Body of pancreas (tissue), 4 donors: ENCODE measurements around the gene DPYD. TPM values are rescaled to one million over a fixed set of nuclear protein-coding genes. Genes with fewer than 3 reads are reported as not detected.

ENCODE experiments used
- ATAC-seq: fragments of 150-250 bp; one replicate; pipeline ENCODE4 v1.9.1; 2016
- DNase-seq, 4 donors: peaks; one replicate each; pipeline ENCODE4 v3.0.0-alpha.2; 2019
- H3K27ac ChIP-seq, 4 donors: fragments of 200-600 bp; sonication (generic); 1 replicate in 3 of 4; 2 replicates in 1 of 4; pipeline versions ENCODE4 v1.5.1 to v1.6.1; 2016 to 2019; ENCODE audit warnings: mild to moderate bottlenecking in 1 of 4, mixed read lengths in 1 of 4, moderate library complexity in 1 of 4
- H3K27me3 ChIP-seq, 2 donors: fragments of 200-600 bp; sonication (generic); one replicate each; pipeline ENCODE4 v1.6.0; 2016; ENCODE audit warnings: mild to moderate bottlenecking in 1 of 2
- H3K36me3 ChIP-seq, 2 donors: fragments of 200-600 bp; sonication (generic); replicated peaks in 1 of 2; 2 replicates each; pipeline ENCODE4 v1.5.1; 2016; ENCODE audit warnings: low read depth in 2 of 2; ENCODE audit not compliant: insufficient read depth in 1 of 2
- H3K4me1 ChIP-seq: fragments of 200-600 bp; sonication (generic); one replicate; pipeline ENCODE4 v1.6.0; 2016
- H3K4me3 ChIP-seq, 2 donors: fragments of 200-600 bp; sonication (generic); 1 replicate in 1 of 2; 2 replicates in 1 of 2; pipeline ENCODE4 v1.5.1; 2016 to 2019
- H3K9me3 ChIP-seq, 3 donors: fragments of 200-600 bp; sonication (generic); 1 replicate in 2 of 3; 2 replicates in 1 of 3; pipeline ENCODE4 v1.5.1; 2016
- CTCF ChIP-seq, 7 experiments: fragments of 450-650 bp in 4 of 7; fragments of 200-600 bp in 3 of 7; sonication (generic) in 3 of 7; IDR thresholded peaks; one replicate each; pipeline ENCODE4 v1.5.1; 2016 to 2019; ENCODE audit warnings: antibody characterized with exemption in 7 of 7
- POLR2A ChIP-seq, 3 donors: fragments of 450-650 bp; IDR thresholded peaks; one replicate each; pipeline ENCODE4 v1.6.1; 2016; ENCODE audit warnings: antibody characterized with exemption in 3 of 3, mild to moderate bottlenecking in 2 of 3
- WGBS, 2 donors: methylation state at CpG; one replicate each; pipeline ENCODE4 v1.1.5; 2017; 5-methylcytosine and 5-hydroxymethylcytosine counted together
- intact Hi-C: fragments of 100-400 bp; cut with DNase I; formaldehyde crosslinking; loops from one replicate; pipeline ENCODE4 v1.15.1; 2023
- total RNA-seq, 2 donors: library from RNA; depleted of rRNA; stranded (reverse); fragments of >200 nt; gene quantifications; one replicate each; pipeline ENCODE4 v1.1.0, GENCODE V29; 2016

The DPYD gene
- total RNA-seq, 2 donors from 2014 or later = 13.8 to 17.1 TPM

- no peaks in the 10 kb centered on the region for H3K36me3 ChIP-seq
- no peak overlapping the region for H3K27ac ChIP-seq
- H3K4me3 ChIP-seq = no peak overlapping the region
- H3K9me3 ChIP-seq = no peaks in the 10 kb centered on the region
- WGBS, 2 donors = 80 to 86% methylated on average over 3 of the region's 3 CpGs
- TF ChIP-seq CTCF (IDR thresholded peaks at IDR 0.05) (no peak), POLR2A (IDR thresholded peaks at IDR 0.05) (no peak)
- DNase-seq (no peak), ATAC-seq (no peak)
- no peaks in the 10 kb centered on the region for H3K4me1 ChIP-seq
- intact Hi-C loops = no loop called here
- H3K27me3 ChIP-seq = no peaks in the 10 kb centered on the region
Observed at GRCh38 chr1:97090725-97091124, 830.1 kb downstream of the DPYD start.

GRCh38 chr1:97089173-97089572 is 831.7 kb downstream of the DPYD start:
- DNase-seq (no peak), ATAC-seq (no peak)
- no peak overlapping the region for H3K27ac ChIP-seq
- no peaks in the 10 kb centered on the region for H3K36me3 ChIP-seq
- intact Hi-C loops = no loop called here
- TF ChIP-seq CTCF (IDR thresholded peaks at IDR 0.05) = no peak
- no peak for TF ChIP-seq POLR2A (IDR thresholded peaks at IDR 0.05)
- H3K4me3 ChIP-seq = no peak overlapping the region
- WGBS, 2 donors = 82 to 86% methylated on average over 7 of the region's 7 CpGs
- no peaks in the 10 kb centered on the region for H3K27me3 ChIP-seq
- no peaks in the 10 kb centered on the region for H3K9me3 ChIP-seq
- no peaks in the 10 kb centered on the region for H3K4me1 ChIP-seq

- no peaks in the 10 kb centered on the region for H3K36me3 ChIP-seq
- no peak for ATAC-seq
- no peaks in the 10 kb centered on the region for H3K4me1 ChIP-seq
- H3K9me3 ChIP-seq = no peaks in the 10 kb centered on the region
- intact Hi-C loops = no loop called here
- no peak for DNase-seq
- TF ChIP-seq POLR2A (IDR thresholded peaks at IDR 0.05) (no peak), CTCF (IDR thresholded peaks at IDR 0.05) (no peak)
- H3K4me3 ChIP-seq = no peak overlapping the region
- no peaks in the 10 kb centered on the region for H3K27me3 ChIP-seq
- 97 to 100% methylated on average over 1 of the region's 1 CpG for WGBS, 2 donors
- H3K27ac ChIP-seq = no peak overlapping the region
Observed at GRCh38 chr1:97088391-97088790, 832.4 kb downstream of the DPYD start.

GRCh38 chr1:97084546-97084945 is 836.3 kb downstream of the DPYD start:
- no peak for DNase-seq
- no peaks in the 10 kb centered on the region for H3K27me3 ChIP-seq
- H3K27ac ChIP-seq = no peak overlapping the region
- no peak overlapping the region for H3K4me3 ChIP-seq
- no peaks in the 10 kb centered on the region for H3K36me3 ChIP-seq
- no peaks in the 10 kb centered on the region for H3K4me1 ChIP-seq
- intact Hi-C loops = no loop called here
- no peak for ATAC-seq
- TF ChIP-seq POLR2A (IDR thresholded peaks at IDR 0.05) = no peak
- H3K9me3 ChIP-seq = no peaks in the 10 kb centered on the region
- WGBS, 2 donors = 42 to 46% methylated on average over 2 of the region's 2 CpGs

GRCh38 chr1:97082160-97082848 is 838.5 kb downstream of the DPYD start:
- TF ChIP-seq POLR2A (IDR thresholded peaks at IDR 0.05) (no peak), CTCF (IDR thresholded peaks at IDR 0.05) (no peak)
- Histone ChIP-seq H3K27me3 (no peaks in the 10 kb centered on the region), H3K4me3 (no peak overlapping the region), H3K4me1 (no peaks in the 10 kb centered on the region), H3K36me3 (no peaks in the 10 kb centered on the region), H3K9me3 (no peaks in the 10 kb centered on the region), H3K27ac (no peak overlapping the region)
- ATAC-seq (no peak), DNase-seq (no peak)
- 50 to 53% methylated on average over 4 of the region's 4 CpGs for WGBS, 2 donors
- intact Hi-C loops = no loop called here
